Measurements from ENCODE around the gene CMC2.

DNA sequence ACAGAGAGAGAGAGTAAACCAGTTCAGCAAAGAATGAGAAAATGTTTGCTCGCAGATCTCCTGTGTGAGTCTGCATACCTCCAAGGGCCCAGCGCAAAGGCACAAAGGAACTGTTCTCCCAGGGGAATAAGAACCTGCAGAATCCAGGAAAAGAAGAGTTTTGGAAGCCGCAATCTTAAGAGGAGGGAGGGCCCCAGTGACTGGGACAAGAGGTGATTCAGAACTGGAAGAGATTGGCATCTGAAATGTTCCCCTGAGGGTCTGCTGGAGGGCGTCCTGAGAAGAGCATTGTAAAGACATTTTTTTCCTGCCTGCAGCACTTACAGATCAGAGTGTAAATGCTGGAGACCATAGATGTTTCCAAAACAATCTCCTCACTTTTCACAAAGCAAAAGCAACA is 35.0 kb upstream of the CMC2 start:
- TF ChIP-seq ZNF112 (tag by site-specific recombination; IDR thresholded peaks at IDR 0.05) (no peak), ZBTB17 (tag by site-specific recombination; IDR thresholded peaks at IDR 0.05) (no peak)
